Colonic mucosa (tissue), 4 donors: ENCODE data around the gene FAM13C. TPM values are rescaled to one million over a fixed set of nuclear protein-coding genes. Genes with fewer than 3 reads are reported as not detected.

Experiments used
- DNase-seq: peaks from one replicate; pipeline ENCODE4 v3.0.0-alpha.2; 2020
- H3K27ac ChIP-seq: fragments of 200-600 bp; one replicate; pipeline ENCODE4 v1.8.0; 2021
- H3K27me3 ChIP-seq: fragments of 200-600 bp; one replicate; pipeline ENCODE4 v1.8.0; 2021
- H3K36me3 ChIP-seq: fragments of 200-600 bp; one replicate; pipeline ENCODE4 v1.8.0; 2021
- H3K4me1 ChIP-seq: fragments of 200-600 bp; one replicate; pipeline ENCODE4 v1.8.0; 2021; ENCODE audit warnings: mild to moderate bottlenecking
- H3K4me3 ChIP-seq: fragments of 200-600 bp; one replicate; pipeline ENCODE4 v1.8.0; 2021
- H3K9ac ChIP-seq, 2 donors: one replicate each; pipeline ENCODE4 v1.7.0; 2013; ENCODE audit warnings: control low read depth in 2 of 2, low read depth in 2 of 2, low read length in 2 of 2
- H3K9me3 ChIP-seq: fragments of 200-600 bp; one replicate; pipeline ENCODE4 v1.8.0; 2021
- CTCF ChIP-seq: fragments of 200-600 bp; IDR thresholded peaks from one replicate; pipeline ENCODE4 v1.8.0; 2022; ENCODE audit warnings: antibody characterized with exemption, mild to moderate bottlenecking
- intact Hi-C: fragments of 100-400 bp; cut with DNase I; formaldehyde crosslinking; loops from one replicate; pipeline ENCODE4 v1.14.1; 2022
- total RNA-seq, 2 donors: library from RNA; stranded (reverse); fragmentation: NEBNext Ultra II Directional in 1 of 2; extraction: Animal tissue kit (Norgen Biotek cat#: 25700) in 1 of 2; gene quantifications; one replicate each; pipeline ENCODE4 v1.2.1, GENCODE V29; 2021
- donor health status: healthy.
- donor health status: DM: no; HTN: no; CAD: no.
- donor health status: DM: no; HTN: no; CAD: no.

FAM13C gene
- total RNA-seq, 2 donors from 2014 or later: 1.0 to 2.5 TPM

GRCh38 chr10:59269651-59270050, 92.7 kb downstream of the FAM13C start:
- H3K4me1 ChIP-seq: no peaks in the 10 kb centered on the region
- no peaks in the 10 kb centered on the region for H3K27me3 ChIP-seq
- no peak for DNase-seq
- intact Hi-C loops: no loop called here
- no peak overlapping the region for H3K9ac ChIP-seq
- H3K4me3 ChIP-seq: no peak overlapping the region
- no peaks in the 10 kb centered on the region for H3K9me3 ChIP-seq
- no peaks in the 10 kb centered on the region for H3K36me3 ChIP-seq
- no peak overlapping the region for H3K27ac ChIP-seq
- no peak for TF ChIP-seq CTCF

GRCh38 chr10:59268460-59268859, 93.9 kb downstream of the FAM13C start:
- no peak overlapping the region for H3K9ac ChIP-seq
- no peaks in the 10 kb centered on the region for H3K27me3 ChIP-seq
- H3K9me3 ChIP-seq: no peaks in the 10 kb centered on the region
- TF ChIP-seq CTCF: no peak
- H3K4me1 ChIP-seq: no peaks in the 10 kb centered on the region
- no peak overlapping the region for H3K27ac ChIP-seq
- no peaks in the 10 kb centered on the region for H3K36me3 ChIP-seq
- H3K4me3 ChIP-seq: no peak overlapping the region
- DNase-seq: no peak
- intact Hi-C loops: no loop called here

GRCh38 chr10:59266321-59266720, 96.0 kb downstream of the FAM13C start:
- no peaks in the 10 kb centered on the region for H3K27me3 ChIP-seq
- DNase-seq: no peak
- TF ChIP-seq CTCF: no peak
- no peaks in the 10 kb centered on the region for H3K4me1 ChIP-seq
- intact Hi-C loops: no loop called here
- H3K9me3 ChIP-seq: no peaks in the 10 kb centered on the region
- H3K36me3 ChIP-seq: no peaks in the 10 kb centered on the region
- no peak overlapping the region for H3K9ac ChIP-seq
- H3K27ac ChIP-seq: no peak overlapping the region
- no peak overlapping the region for H3K4me3 ChIP-seq

GRCh38 chr10:59265141-59265540, 97.2 kb downstream of the FAM13C start:
- Histone ChIP-seq H3K27me3 (no peaks in the 10 kb centered on the region), H3K27ac (no peak overlapping the region), H3K4me3 (no peak overlapping the region), H3K9me3 (no peaks in the 10 kb centered on the region), H3K36me3 (no peaks in the 10 kb centered on the region), H3K4me1 (no peaks in the 10 kb centered on the region), H3K9ac (no peak overlapping the region)
- intact Hi-C loops: no loop called here
- DNase-seq: no peak
- TF ChIP-seq CTCF: no peak

- Histone ChIP-seq H3K4me1 (no peaks in the 10 kb centered on the region), H3K9me3 (no peaks in the 10 kb centered on the region), H3K4me3 (no peak overlapping the region), H3K27me3 (no peaks in the 10 kb centered on the region), H3K36me3 (no peaks in the 10 kb centered on the region), H3K9ac (no peak overlapping the region), H3K27ac (no peak overlapping the region)
- intact Hi-C loops: no loop called here
- no peak for TF ChIP-seq CTCF
- no peak for DNase-seq
Measured at GRCh38 chr10:59258890-59259289, 103.5 kb downstream of the FAM13C start.

GRCh38 chr10:59257224-59257623, 105.1 kb downstream of the FAM13C start:
- Histone ChIP-seq H3K36me3 (no peaks in the 10 kb centered on the region), H3K9me3 (no peaks in the 10 kb centered on the region), H3K27me3 (no peaks in the 10 kb centered on the region), H3K9ac (no peak overlapping the region), H3K27ac (no peak overlapping the region), H3K4me3 (no peak overlapping the region), H3K4me1 (no peaks in the 10 kb centered on the region)
- intact Hi-C loops: no loop called here
- no peak for TF ChIP-seq CTCF
- no peak for DNase-seq
